IMR-90 (cell line): ENCODE results near the gene TMPRSS3. TPM values are rescaled to one million over a fixed set of nuclear protein-coding genes. Genes with fewer than 3 reads are reported as not detected.

Experiments
- ATAC-seq: fragments of 200-7000 bp; cut with Tn5 transposase; 2 replicates; pipeline ENCODE4 v1.9.1; 2020; ENCODE audit warnings: low read depth, mild to moderate bottlenecking, moderate library complexity
- BruUV-seq: library from RNA; stranded (reverse); fragments of 400-500 nt; replicated peaks from 2 replicates; lab custom pipeline; 2021; lab: Mats Ljungman, UMichigan
- CTCF ChIA-PET: fragments of 300-600 bp; formaldehyde crosslinking; extraction: SDS; loops from one replicate; lab custom pipeline; 2021; ENCODE audit warnings: antibody characterized with exemption; lab: Yijun Ruan, JAX
- POLR2A ChIA-PET: fragments of 300-600 bp; sonication (Branson Sonifier 250); formaldehyde crosslinking; loops from one replicate; lab custom pipeline; 2022; ENCODE audit warnings: antibody characterized with exemption; ENCODE audit not compliant: unreplicated experiment; lab: Charles Lee
- DNase-seq: peaks from one replicate; pipeline ENCODE4 v3.0.0; 2013
- H2AFZ ChIP-seq: replicated peaks from 2 replicates; pipeline ENCODE3; 2013; ENCODE audit warnings: low read length, mild to moderate bottlenecking; ENCODE audit not compliant: poor library complexity
- H2AK5ac ChIP-seq: 2 replicates; pipeline ENCODE4 v1.6.1; 2013; ENCODE audit warnings: low read depth, low read length, inconsistent platforms
- H2AK9ac ChIP-seq: replicated peaks from 2 replicates; pipeline ENCODE3; 2013; ENCODE audit warnings: mild to moderate bottlenecking, low read depth, low read length, moderate library complexity; ENCODE audit not compliant: poor library complexity
- H2BK120ac ChIP-seq: 2 replicates; pipeline ENCODE4 v1.6.1; 2013; ENCODE audit warnings: low read depth, low read length, inconsistent platforms
- H2BK15ac ChIP-seq: 3 replicates; pipeline ENCODE4 v1.6.1; 2013; ENCODE audit warnings: low read depth, low read length, inconsistent platforms
- H2BK20ac ChIP-seq: 2 replicates; pipeline ENCODE4 v1.6.1; 2013; ENCODE audit warnings: low read depth, mild to moderate bottlenecking, inconsistent platforms, low read length, moderate library complexity
- H2BK5ac ChIP-seq: 2 replicates; pipeline ENCODE4 v1.6.1; 2013; ENCODE audit warnings: mild to moderate bottlenecking, low read depth, low read length, inconsistent platforms; ENCODE audit not compliant: poor library complexity, severe bottlenecking
- H3K14ac ChIP-seq: replicated peaks from 2 replicates; pipeline ENCODE4 v1.6.1; 2013; ENCODE audit warnings: low read depth, low read length, inconsistent platforms
- H3K18ac ChIP-seq: 2 replicates; pipeline ENCODE4 v1.6.1; 2013; ENCODE audit warnings: low read depth, low read length, control low read depth
- H3K23ac ChIP-seq: 2 replicates; pipeline ENCODE4 v1.6.1; 2013; ENCODE audit warnings: low read depth, low read length, inconsistent platforms
- H3K27ac ChIP-seq: 2 replicates; pipeline ENCODE4 v1.5.1; 2013; ENCODE audit warnings: mild to moderate bottlenecking, control low read depth, low read length; ENCODE audit not compliant: insufficient read depth
- H3K27me3 ChIP-seq: 2 replicates; pipeline ENCODE4 v1.6.1; 2013; ENCODE audit warnings: low read length; ENCODE audit not compliant: control insufficient read depth, insufficient read depth
- H3K36me3 ChIP-seq: 2 replicates; pipeline ENCODE4 v1.6.1; 2013; ENCODE audit warnings: low read length, mixed read lengths; ENCODE audit not compliant: control insufficient read depth, insufficient read depth
- H3K4ac ChIP-seq: 2 replicates; pipeline ENCODE4 v1.6.1; 2013; ENCODE audit warnings: low read depth, low read length, inconsistent platforms
- H3K4me1 ChIP-seq: 2 replicates; pipeline ENCODE4 v1.6.1; 2013; ENCODE audit warnings: low read length, mixed read lengths; ENCODE audit not compliant: control insufficient read depth, insufficient read depth
- H3K4me2 ChIP-seq: 2 replicates; pipeline ENCODE4 v1.6.1; 2013; ENCODE audit warnings: low read depth, mild to moderate bottlenecking, control low read depth, low read length, moderate library complexity
- H3K4me3 ChIP-seq: 2 replicates; pipeline ENCODE4 v1.5.1; 2013; ENCODE audit warnings: low read depth, mild to moderate bottlenecking, control low read depth, low read length, moderate library complexity; ENCODE audit not compliant: insufficient read depth
- H3K56ac ChIP-seq: 2 replicates; pipeline ENCODE4 v1.6.1; 2013; ENCODE audit warnings: low read length, inconsistent platforms; ENCODE audit not compliant: insufficient read depth; ENCODE audit errors: extremely low read depth
- H3K79me1 ChIP-seq, 2 experiments: 2 replicates each; pipeline ENCODE4 v1.6.1; 2013; ENCODE audit warnings: low read length in 2 of 2, inconsistent platforms in 1 of 2, low read depth in 1 of 2
- H3K9ac ChIP-seq: 2 replicates; pipeline ENCODE4 v1.6.1; 2013; ENCODE audit warnings: low read depth, low read length, control low read depth
- H3K9me1 ChIP-seq: 2 replicates; pipeline ENCODE4 v1.6.1; 2013; ENCODE audit warnings: low read length, inconsistent platforms; ENCODE audit not compliant: insufficient read depth
- H3K9me3 ChIP-seq: 2 replicates; pipeline ENCODE4 v1.6.1; 2013; ENCODE audit warnings: low read length; ENCODE audit not compliant: control insufficient read depth, insufficient read depth
- H4K20me1 ChIP-seq: 2 replicates; pipeline ENCODE4 v1.6.1; 2013; ENCODE audit warnings: low read length, inconsistent platforms; ENCODE audit not compliant: insufficient read depth
- H4K5ac ChIP-seq: 2 replicates; pipeline ENCODE4 v1.6.1; 2013; ENCODE audit warnings: mild to moderate bottlenecking, low read depth, low read length, control low read depth
- H4K8ac ChIP-seq, 2 experiments: 2 replicates each; pipeline ENCODE4 v1.6.1; 2013; ENCODE audit warnings: low read depth in 2 of 2, low read length in 2 of 2, control low read depth in 1 of 2, inconsistent platforms in 1 of 2
- H4K91ac ChIP-seq: 2 replicates; pipeline ENCODE4 v1.6.1; 2013; ENCODE audit warnings: low read depth, low read length, inconsistent platforms; ENCODE audit not compliant: insufficient read depth
- BHLHE40 ChIP-seq: fragments of 150-350 bp; IDR thresholded peaks from 2 replicates; pipeline ENCODE4 v1.6.1; 2016; ENCODE audit warnings: mild to moderate bottlenecking, low read depth, low read length
- CEBPB ChIP-seq: IDR thresholded peaks from 2 replicates; pipeline ENCODE4 v1.6.1; 2012; ENCODE audit warnings: low read depth, low read length, improper control_type of control experiment
- CHD1 ChIP-seq: IDR thresholded peaks from 2 replicates; pipeline ENCODE4 v1.6.1; 2012; ENCODE audit warnings: low read depth, low read length, improper control_type of control experiment
- FOS ChIP-seq: fragments of 150-350 bp; IDR thresholded peaks from 2 replicates; pipeline ENCODE4 v1.6.1; 2016; ENCODE audit warnings: low read depth, low read length
- MAFK ChIP-seq: IDR thresholded peaks from 2 replicates; pipeline ENCODE4 v1.6.1; 2012; ENCODE audit warnings: low read depth, low read length, improper control_type of control experiment
- MAZ ChIP-seq: IDR thresholded peaks from 2 replicates; pipeline ENCODE4 v1.6.1; 2012; ENCODE audit warnings: low read depth, mild to moderate bottlenecking, low read length, improper control_type of control experiment, moderate library complexity, borderline replicate concordance
- MXI1 ChIP-seq: IDR thresholded peaks from 2 replicates; pipeline ENCODE4 v1.6.1; 2012; ENCODE audit warnings: low read depth, mild to moderate bottlenecking, low read length, moderate library complexity, borderline replicate concordance
- NFE2L2 ChIP-seq: fragments of 150-350 bp; IDR thresholded peaks from 2 replicates; pipeline ENCODE4 v1.6.1; 2016; ENCODE audit warnings: low read depth, mild to moderate bottlenecking, low read length
- POLR2A ChIP-seq: IDR thresholded peaks from 2 replicates; pipeline ENCODE4 v1.6.1; 2012; ENCODE audit warnings: mild to moderate bottlenecking, low read depth, low read length
- RAD21 ChIP-seq: IDR thresholded peaks from 2 replicates; pipeline ENCODE4 v1.6.1; 2012; ENCODE audit warnings: low read length, improper control_type of control experiment
- RCOR1 ChIP-seq: IDR thresholded peaks from 2 replicates; pipeline ENCODE4 v1.6.1; 2012; ENCODE audit warnings: mild to moderate bottlenecking, low read length, improper control_type of control experiment; ENCODE audit not compliant: insufficient replicate concordance
- RFX5 ChIP-seq: IDR thresholded peaks from 2 replicates; pipeline ENCODE4 v1.8.0; 2012; ENCODE audit warnings: low read depth, mild to moderate bottlenecking, low read length, moderate library complexity
- SMC3 ChIP-seq: fragments of 150-350 bp; IDR thresholded peaks from 2 replicates; pipeline ENCODE4 v1.6.1; 2016; ENCODE audit warnings: low read depth, mild to moderate bottlenecking, antibody characterized with exemption, low read length, moderate library complexity
- WGBS, 2 experiments: methylation state at CpG; one replicate each; pipeline versions ENCODE4 v1.1.5 to v1.1.7; 2013; ENCODE audit warnings: missing lambda C conversion rate in 2 of 2; ENCODE audit not compliant: insufficient read length in 1 of 2; ENCODE audit errors: extremely low coverage in 2 of 2; 5-methylcytosine and 5-hydroxymethylcytosine counted together
- dilution Hi-C: fragments of 300-500 bp; cut with HindIII; formaldehyde crosslinking; loops from one replicate; pipeline ENCODE4 v1.14.3; 2018; ENCODE audit warnings: low sequenced_read_pairs; ENCODE audit not compliant: unreplicated experiment
- in situ Hi-C: fragments of 300-500 bp; cut with MboI; formaldehyde crosslinking; loops from 3 replicates; pipeline ENCODE4 v1.14.3; 2019; ENCODE audit warnings: low sequenced_read_pairs, inconsistent platforms, mixed read lengths
- intact Hi-C: fragments of 100-400 bp; cut with micrococcal nuclease; formaldehyde crosslinking; loops from 2 replicates; pipeline ENCODE4 v1.10.0; 2022
- polyA plus RNA-seq, 3 experiments: library from polyadenylated mRNA; depleted of rRNA; stranded (reverse); fragments of >200 nt; gene quantifications; 2 replicates each; pipeline ENCODE4 v1.2.3, GENCODE V29; 2012; ENCODE audit warnings: low replicate concordance in 1 of 3
- total RNA-seq: library from RNA; depleted of rRNA; stranded (reverse); fragments of >200 nt; gene quantifications from 2 replicates; pipeline ENCODE4 v1.2.3, GENCODE V29; 2012
- TF ChIP-seq, protein P1 (sequence below): fragments of 150-350 bp; IDR thresholded peaks from 2 replicates; pipeline ENCODE4 v1.6.1; 2016; ENCODE audit warnings: low read depth, mild to moderate bottlenecking, low read length, moderate library complexity, borderline replicate concordance
- TF ChIP-seq, protein P2 (sequence below): conservative IDR thresholded peaks from 2 replicates; pipeline ENCODE4 v1.5.1; 2012; ENCODE audit warnings: mild to moderate bottlenecking, low read depth, low read length, improper control_type of control experiment
- TF ChIP-seq, protein P3 (sequence below): fragments of 150-350 bp; IDR thresholded peaks from 2 replicates; pipeline ENCODE4 v1.6.1; 2017; ENCODE audit warnings: mild to moderate bottlenecking, antibody characterized with exemption, low read length, low read depth

TMPRSS3 gene
- total and polyA plus RNA-seq, 2 of the 4 experiments (the other 2 are of a cell fraction) = not detected

DNA sequence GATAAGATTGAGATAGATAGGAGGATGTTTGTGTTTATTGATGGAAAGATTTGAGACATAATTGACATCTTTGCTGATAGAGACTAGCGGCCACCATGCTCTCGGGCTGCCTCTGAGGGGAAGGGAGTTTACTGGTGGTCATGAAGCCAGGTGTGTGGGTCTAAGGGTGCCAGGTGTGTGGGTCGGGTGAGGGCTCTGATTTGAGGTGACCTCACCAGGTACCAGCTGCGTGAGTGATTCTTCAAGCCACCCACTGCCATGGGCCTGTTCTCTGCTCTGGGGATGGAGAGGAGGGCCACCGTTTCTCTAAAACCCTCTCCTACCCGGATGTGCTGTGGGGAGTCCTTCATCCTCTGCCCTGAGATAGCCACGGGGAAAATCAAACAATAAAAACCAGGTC, 11.0 kb upstream of the TMPRSS3 start:
- Histone ChIP-seq H3K9ac (no peak overlapping the region), H3K27me3 (peaks cover 10% of the 10 kb centered on the region; the same call in 1 of the 2 replicates), H3K79me1 (no peaks in the 10 kb centered on the region), H4K5ac (no peak overlapping the region), H4K8ac (no peak overlapping the region), H2AK5ac (no peak overlapping the region), H2BK120ac (no peak overlapping the region), H3K14ac (no peak overlapping the region), H4K20me1 (no peaks in the 10 kb centered on the region), H3K9me1 (no peaks in the 10 kb centered on the region), H2BK5ac (no peak overlapping the region), H3K4me3 (no peak overlapping the region), H3K36me3 (no peaks in the 10 kb centered on the region), H3K4me2 (no peak overlapping the region), H3K4me1 (no peaks in the 10 kb centered on the region), H3K56ac (no peak overlapping the region), H3K27ac (no peak overlapping the region), H2AFZ (no peak overlapping the region), H4K91ac (no peak overlapping the region), H3K4ac (no peak overlapping the region), H2BK20ac (no peak overlapping the region), H2BK15ac (no peak overlapping the region), H3K23ac (no peak overlapping the region), H3K18ac (no peak overlapping the region), H2AK9ac (no peak overlapping the region), H3K9me3 (no peaks in the 10 kb centered on the region)
- ChIA-PET CTCF (no interaction called here), POLR2A (no interaction called here)
- in situ Hi-C loops = no loop called here
- intact Hi-C loops = no loop called here
- dilution Hi-C loops = no loop called here
- no peak for DNase-seq
- no TSS peak for BruUV-seq
- TF ChIP-seq POLR2A (no peak), RFX5 (no peak), CHD1 (no peak), BHLHE40 (no peak), MAFK (no peak), MAZ (no peak), SMC3 (no peak), MXI1 (no peak), RCOR1 (no peak), FOS (no peak), RAD21 (no peak), CEBPB (no peak), NFE2L2 (no peak)
- TF ChIP-seq, protein P1, sequence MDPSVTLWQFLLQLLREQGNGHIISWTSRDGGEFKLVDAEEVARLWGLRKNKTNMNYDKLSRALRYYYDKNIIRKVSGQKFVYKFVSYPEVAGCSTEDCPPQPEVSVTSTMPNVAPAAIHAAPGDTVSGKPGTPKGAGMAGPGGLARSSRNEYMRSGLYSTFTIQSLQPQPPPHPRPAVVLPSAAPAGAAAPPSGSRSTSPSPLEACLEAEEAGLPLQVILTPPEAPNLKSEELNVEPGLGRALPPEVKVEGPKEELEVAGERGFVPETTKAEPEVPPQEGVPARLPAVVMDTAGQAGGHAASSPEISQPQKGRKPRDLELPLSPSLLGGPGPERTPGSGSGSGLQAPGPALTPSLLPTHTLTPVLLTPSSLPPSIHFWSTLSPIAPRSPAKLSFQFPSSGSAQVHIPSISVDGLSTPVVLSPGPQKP = no peak
- TF ChIP-seq, protein P2, sequence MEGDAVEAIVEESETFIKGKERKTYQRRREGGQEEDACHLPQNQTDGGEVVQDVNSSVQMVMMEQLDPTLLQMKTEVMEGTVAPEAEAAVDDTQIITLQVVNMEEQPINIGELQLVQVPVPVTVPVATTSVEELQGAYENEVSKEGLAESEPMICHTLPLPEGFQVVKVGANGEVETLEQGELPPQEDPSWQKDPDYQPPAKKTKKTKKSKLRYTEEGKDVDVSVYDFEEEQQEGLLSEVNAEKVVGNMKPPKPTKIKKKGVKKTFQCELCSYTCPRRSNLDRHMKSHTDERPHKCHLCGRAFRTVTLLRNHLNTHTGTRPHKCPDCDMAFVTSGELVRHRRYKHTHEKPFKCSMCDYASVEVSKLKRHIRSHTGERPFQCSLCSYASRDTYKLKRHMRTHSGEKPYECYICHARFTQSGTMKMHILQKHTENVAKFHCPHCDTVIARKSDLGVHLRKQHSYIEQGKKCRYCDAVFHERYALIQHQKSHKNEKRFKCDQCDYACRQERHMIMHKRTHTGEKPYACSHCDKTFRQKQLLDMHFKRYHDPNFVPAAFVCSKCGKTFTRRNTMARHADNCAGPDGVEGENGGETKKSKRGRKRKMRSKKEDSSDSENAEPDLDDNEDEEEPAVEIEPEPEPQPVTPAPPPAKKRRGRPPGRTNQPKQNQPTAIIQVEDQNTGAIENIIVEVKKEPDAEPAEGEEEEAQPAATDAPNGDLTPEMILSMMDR = no peak
- TF ChIP-seq, protein P3, sequence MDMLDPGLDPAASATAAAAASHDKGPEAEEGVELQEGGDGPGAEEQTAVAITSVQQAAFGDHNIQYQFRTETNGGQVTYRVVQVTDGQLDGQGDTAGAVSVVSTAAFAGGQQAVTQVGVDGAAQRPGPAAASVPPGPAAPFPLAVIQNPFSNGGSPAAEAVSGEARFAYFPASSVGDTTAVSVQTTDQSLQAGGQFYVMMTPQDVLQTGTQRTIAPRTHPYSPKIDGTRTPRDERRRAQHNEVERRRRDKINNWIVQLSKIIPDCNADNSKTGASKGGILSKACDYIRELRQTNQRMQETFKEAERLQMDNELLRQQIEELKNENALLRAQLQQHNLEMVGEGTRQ = no peak
- no CpG with 5 or more reads among the region's 7 CpGs for WGBS, 2 experiments
- no peak for ATAC-seq
